ENCODE results near the gene ISLR2.

The ISLR2 gene

DNA sequence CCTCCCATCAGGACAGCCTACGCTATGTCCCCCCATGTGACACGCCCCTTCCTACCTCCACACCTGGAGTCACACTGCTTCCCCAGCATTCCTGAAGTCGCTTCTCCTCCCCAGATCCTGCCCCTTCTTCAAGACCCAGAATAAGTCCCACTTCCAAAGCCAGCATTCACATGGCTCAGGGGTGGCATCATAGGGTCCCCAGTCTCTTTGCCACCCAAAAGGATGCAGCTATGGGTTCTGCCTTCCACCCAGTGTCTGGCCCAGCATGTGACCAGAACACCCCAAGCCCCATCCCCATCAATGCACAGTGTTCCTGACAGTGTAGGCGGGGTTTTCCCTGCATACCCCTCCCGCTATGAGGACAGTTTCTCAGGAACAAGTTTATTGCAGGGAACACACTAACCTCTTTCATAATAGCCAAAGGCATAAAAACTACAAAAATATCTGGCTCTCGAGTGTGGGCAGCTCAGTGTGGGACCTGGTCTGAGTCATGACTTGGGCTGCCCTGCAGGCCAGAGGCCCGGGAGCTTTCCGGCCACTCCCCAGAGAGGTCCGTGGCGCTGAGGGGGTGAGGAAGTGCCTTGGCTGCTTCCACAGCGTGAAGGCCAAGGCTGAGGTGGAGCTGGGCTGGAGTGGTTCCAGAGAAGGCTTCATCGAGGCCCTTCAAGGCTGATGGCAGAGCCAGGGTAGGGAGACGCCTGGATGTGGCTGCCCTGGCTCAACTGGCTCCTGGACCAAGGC, 48.9 kb downstream of the ISLR2 start:
- DNase-seq = no peak

DNA sequence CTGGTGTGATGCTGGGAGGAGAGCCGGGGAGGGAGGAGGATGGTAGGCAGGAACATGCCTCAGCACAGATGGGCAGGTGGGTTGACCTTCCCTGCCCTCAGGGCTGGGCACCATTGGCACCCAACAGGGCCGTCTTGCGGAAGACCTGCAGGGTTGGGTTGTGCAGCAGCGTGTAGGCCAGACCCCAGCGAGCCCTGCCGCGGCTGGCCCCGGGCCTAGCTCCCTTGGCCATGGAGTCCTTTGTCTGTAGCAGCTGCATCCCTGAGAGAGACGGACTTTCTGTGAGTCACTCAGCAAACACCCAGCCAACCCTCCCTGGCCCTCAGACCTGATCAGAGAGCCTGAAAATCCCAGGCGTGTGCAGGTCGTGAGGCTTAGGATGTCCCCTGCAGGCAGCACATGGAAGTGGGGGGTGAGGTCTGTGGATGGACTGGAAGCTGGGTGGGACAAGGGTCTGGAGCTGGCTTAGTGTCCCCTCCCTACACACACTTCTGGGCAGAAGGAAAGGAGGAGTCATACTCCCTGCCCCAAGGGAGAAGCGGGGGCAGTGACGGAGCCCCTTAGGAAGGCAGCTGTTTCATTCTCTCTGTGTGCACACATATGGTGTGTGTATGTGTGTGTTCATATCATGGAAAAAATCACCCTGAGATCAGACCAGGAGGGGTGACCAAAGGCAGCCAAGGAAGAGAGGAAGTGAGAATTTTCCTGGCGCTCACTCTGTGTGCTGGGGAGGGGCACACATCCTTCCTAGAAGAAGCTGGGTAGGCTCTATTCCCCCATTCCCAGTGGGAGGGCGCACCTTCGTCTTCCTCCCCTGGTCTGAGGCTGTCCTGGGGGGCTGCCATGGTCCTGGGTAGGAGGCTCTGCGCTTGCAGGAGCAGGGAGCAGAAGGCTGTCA, 49.8 kb downstream of the ISLR2 start:
- DNase-seq = no peak

DNA sequence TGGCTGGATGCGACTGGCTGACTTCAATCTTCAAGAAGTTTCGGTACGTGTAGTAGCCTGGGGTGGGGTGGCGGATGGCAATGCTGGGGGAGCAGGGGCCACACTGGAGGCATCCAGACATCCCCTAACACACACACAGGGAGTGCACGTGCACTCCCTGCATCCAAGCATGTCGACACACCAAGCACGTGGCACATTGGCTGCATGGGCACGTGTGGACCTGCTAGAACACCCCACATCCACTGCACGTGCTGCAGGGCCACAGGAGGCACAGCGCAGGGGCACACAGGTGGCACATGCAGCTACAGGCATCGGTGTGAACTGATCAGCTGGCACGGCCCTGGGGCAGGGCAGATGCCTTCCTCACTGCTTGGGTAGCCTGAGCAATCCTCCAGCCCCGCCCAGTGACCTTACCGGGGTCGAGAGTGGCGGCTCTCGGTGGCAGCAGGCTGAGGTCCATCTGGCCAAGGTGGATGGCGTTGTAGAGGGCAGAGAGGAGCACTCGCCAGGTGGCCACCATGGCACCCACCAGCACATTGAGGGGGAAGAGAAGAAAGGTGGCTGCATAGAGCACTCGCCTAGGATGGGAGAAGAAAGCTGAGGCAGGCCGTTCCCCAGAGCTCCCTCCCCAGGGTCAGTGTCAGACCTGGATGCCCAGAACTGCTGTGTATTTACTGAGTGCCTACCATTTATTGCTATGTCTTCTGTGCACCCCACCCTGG, 50.7 kb downstream of the ISLR2 start:
- no peak for DNase-seq

GRCh38 chr15:74182131-74182530, 51.7 kb downstream of the ISLR2 start:
- no peak for DNase-seq

GRCh38 chr15:74184582-74185091, 54.3 kb downstream of the ISLR2 start:
- DNase-seq = no peak

DNA sequence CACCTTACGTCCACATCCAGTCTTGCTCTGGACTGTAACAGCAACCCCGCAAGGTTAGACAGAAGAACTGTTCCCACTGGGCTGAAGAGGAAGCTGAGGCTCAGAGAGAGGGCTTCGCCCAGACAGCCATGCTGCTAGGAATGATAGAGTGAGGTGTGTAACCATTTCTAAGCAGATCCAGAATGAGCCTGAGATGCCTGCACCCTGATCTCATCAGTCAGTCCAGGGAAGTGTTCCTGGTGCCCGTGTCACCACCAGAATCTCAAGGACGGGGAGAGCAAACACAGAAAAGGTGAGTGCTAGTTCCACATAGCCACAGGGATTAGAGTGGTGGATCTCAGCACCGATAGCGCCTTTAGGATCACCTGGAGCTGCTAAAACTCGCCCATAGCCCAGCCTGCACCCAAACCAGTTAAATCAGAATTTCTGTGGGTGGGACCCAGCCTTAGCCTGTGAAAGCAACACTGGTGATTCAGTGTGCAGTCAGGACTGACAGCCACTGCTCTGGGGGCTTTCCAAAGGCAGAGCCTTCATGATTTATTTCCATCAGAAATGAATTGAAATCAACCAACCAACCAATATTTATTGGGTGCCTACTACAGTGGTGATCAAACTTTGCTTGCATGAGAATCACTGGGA, 55.4 kb downstream of the ISLR2 start:
- DNase-seq = no peak
